ENCODE data around the gene CEBPE.

DNA sequence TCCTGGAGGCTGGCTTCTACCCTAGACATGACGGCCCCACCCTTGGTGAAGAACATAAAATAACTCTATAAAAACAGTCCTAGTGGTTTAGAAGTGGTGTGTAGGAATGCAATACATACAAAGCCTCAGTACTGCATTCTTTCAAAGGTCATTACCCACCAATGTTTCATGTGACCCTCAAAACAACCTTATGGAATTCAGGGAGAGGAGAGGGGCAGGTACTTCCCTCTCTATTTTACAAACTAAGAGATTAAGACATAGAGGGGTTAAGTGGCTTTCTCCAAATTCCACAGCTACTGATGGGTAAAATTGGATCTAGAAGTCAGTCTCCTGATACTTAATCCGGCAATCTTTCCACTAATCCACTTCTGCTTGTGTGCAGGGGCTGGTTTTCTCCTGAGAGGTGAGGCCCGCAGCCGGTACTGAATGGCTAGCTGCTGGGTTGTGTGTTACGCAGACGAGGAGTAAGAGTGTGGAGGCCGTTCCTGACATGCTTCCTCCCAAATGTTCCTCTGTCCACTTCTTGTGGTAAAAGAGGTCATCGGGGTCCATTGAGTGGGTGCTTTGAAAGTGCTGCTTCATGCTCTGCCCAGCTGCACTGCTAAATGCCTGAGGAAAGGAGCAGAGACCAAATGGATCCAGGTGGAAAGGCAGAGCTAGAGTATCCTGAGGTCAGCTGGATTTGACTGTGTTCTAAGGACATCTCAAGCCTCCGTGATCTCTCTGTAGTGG lies 48.2 kb upstream of the CEBPE start:
- no peak for TF ChIP-seq POLR2A (IDR thresholded peaks at IDR 0.05)
- no peak for TF ChIP-seq POLR2AphosphoS5 (IDR thresholded peaks at IDR 0.05)

Measured in breast epithelium (tissue), 3 donors.